Brain microvascular endothelial cell (primary cell): ENCODE data around the gene NUP62.

Experiments used
- DNase-seq: peaks from one replicate; pipeline ENCODE4 v3.0.0-alpha.2; 2020
- H3K27ac ChIP-seq: fragments of 250-450 bp; sonication (Bioruptor Pico); 2 replicates; pipeline ENCODE4 v1.5.1; 2020; ENCODE audit warnings: mild to moderate bottlenecking, moderate library complexity
- H3K27me3 ChIP-seq: fragments of 250-450 bp; sonication (Bioruptor Pico); replicated peaks from 2 replicates; pipeline ENCODE4 v1.5.1; 2020; ENCODE audit warnings: mild to moderate bottlenecking
- H3K36me3 ChIP-seq: fragments of 250-450 bp; sonication (Bioruptor Pico); replicated peaks from 2 replicates; pipeline ENCODE4 v1.5.1; 2020; ENCODE audit warnings: mild to moderate bottlenecking
- H3K4me3 ChIP-seq: 2 replicates; pipeline ENCODE4 v1.5.1; 2011; ENCODE audit warnings: low read depth, mild to moderate bottlenecking, control low read depth, low read length, moderate library complexity
- CTCF ChIP-seq: IDR thresholded peaks from 2 replicates; pipeline ENCODE4 v1.5.1; 2011; ENCODE audit warnings: low read depth, mild to moderate bottlenecking, moderate library complexity, low read length, control low read depth, inconsistent platforms; ENCODE audit errors: missing control alignments
- in situ Hi-C: cut with HindIII; loops from 2 replicates; pipeline ENCODE4 v1.10.0; 2017; ENCODE audit warnings: low sequenced_read_pairs, low pct_ligation_motif_present

Gene NUP62

GRCh38 chr19:49906879-49907564 is 22.3 kb downstream of the NUP62 start:
- Histone ChIP-seq H3K27ac (no peak overlapping the region), H3K27me3 (no peaks in the 10 kb centered on the region), H3K4me3 (no peak overlapping the region), H3K36me3 (peaks cover 19% of the 10 kb centered on the region)
- no peak for DNase-seq
- TF ChIP-seq CTCF, result no peak
- in situ Hi-C loops, result no loop called here

GRCh38 chr19:49904136-49904535 is 25.2 kb downstream of the NUP62 start:
- peaks cover 19% of the 10 kb centered on the region for H3K36me3 ChIP-seq
- in situ Hi-C loops, result no loop called here
- H3K27me3 ChIP-seq, result no peaks in the 10 kb centered on the region
- H3K27ac ChIP-seq, result no peak overlapping the region
- no peak overlapping the region for H3K4me3 ChIP-seq
- TF ChIP-seq CTCF, result no peak
- no peak for DNase-seq

DNA sequence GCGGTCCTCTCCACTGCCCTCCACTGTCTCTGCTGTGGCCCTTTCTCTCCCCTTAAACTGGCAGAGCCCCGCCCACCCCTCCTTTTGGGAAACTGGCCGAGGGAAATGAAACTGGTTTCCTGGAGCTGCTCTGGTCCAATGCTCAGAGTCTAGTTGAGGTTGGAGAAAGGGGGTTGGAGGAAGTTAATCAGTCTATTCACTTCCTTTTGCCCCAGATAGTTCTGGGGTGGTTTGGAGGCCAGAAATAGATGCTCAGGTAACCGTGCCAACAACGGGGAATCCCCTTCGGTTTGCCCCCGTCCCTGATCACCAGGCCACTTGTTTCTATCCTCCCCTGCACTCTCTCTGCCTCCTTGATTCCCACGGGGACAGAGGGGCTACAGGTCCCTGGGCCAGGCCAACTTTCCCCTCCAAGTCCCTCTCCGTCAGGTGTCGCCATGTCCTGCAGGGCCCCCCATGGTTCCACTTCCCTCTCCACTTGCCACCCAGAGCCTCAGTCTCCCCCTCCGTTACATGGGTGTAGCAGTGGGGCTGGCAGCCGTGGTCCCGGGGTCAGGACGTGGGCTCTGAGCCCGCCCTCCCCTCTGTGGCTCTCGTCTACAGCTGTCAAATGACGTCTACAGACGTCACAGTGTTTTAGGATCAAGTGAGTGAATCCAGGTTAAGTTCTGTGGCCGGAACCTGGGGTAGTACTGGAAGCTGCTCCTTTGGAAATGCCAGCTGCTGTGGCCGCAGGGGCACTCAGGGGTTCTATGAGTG is 32.3 kb downstream of the NUP62 start, which contains the start of gene IL4I1:
Gene IL4I1 (minus strand): TSS at position 25 of the 759 bp plus-strand sequence. CDS start 727 bp downstream, outside the sequence.
- no peak for TF ChIP-seq CTCF
- in situ Hi-C loops, result no loop called here
- H3K36me3 ChIP-seq, result no peaks in the 10 kb centered on the region
- no peak within 1 kb of the TSS for H3K27ac ChIP-seq
- no peak within 1 kb of the TSS for H3K4me3 ChIP-seq
- DNase-seq, result no peak
- no peaks in the 10 kb centered on the region for H3K27me3 ChIP-seq

DNA sequence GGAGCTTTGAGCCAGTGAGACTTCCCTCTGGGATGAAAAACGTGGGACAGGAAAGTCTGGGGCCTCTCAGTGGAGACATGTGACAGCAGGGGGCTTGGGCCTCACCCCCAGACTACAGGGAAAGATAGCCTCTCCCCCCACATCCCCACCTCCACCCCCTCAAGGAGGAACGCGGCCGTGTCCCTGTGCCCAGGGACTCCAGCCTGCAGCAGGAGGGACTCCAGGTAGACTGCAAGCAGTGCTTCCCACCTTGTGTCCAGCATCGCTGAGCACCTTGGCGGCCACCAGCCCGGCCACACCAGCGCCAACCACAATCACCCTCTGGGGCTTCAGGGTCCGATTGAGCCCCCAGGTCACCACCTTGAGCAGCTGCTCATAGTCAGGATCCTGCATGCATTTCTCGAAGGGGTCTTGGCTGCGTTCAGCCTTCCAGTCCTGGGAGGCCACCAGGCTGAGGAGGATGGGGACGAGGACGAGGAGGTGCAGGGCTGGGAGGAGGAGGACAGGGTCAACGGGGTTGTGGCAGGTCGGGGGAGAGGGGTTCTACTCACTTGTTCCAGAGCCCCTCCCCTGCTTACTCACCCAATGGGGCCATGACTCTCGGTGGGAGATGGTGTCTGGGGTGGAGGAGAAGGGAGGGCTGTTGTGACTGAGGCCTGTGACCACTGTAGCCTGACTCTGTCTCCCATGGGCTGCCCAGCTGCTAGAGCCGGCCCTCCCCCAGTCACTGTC is 33.6 kb downstream of the NUP62 start:
- DNase-seq, result no peak
- Histone ChIP-seq H3K4me3 (no peak overlapping the region), H3K36me3 (no peaks in the 10 kb centered on the region), H3K27me3 (no peaks in the 10 kb centered on the region), H3K27ac (no peak overlapping the region)
- TF ChIP-seq CTCF, result no peak
- in situ Hi-C loops, result no loop called here

GRCh38 chr19:49894879-49895565 is 34.3 kb downstream of the NUP62 start:
- Histone ChIP-seq H3K36me3 (no peaks in the 10 kb centered on the region), H3K27me3 (no peaks in the 10 kb centered on the region), H3K27ac (no peak overlapping the region), H3K4me3 (no peak overlapping the region)
- in situ Hi-C loops, result no loop called here
- DNase-seq, result no peak
- TF ChIP-seq CTCF, result no peak
